HG02840 (cell line): Measurements from ENCODE around the gene THRB.

Experiments used
- ATAC-seq: cut with Tn5 transposase; IDR thresholded peaks from one replicate; pipeline ENCODE4 v1.9.1; 2021; ENCODE audit warnings: mild to moderate bottlenecking, moderate library complexity, moderate number of reproducible peaks; ENCODE audit not compliant: unreplicated experiment, low FRiP score

Gene THRB

DNA sequence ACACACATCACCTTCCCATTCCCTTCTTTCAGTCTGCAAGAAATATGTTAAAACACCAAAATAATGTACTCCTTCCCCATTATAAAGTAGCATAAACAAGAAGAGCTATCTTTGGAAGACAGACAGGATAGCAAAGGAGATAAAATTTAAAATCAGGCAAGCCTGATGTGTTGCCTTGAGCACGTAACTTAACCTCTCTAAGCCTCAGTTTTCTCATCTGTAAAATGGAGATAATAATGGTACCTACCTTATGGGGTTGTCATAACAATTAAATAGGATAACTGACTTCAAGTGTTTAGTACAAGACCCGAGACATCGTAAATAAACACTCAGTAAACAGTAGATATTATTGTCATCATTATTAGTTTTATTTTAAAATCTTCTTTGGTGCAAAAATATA, 407.2 kb downstream of the THRB start:
- ATAC-seq, result no peak

DNA sequence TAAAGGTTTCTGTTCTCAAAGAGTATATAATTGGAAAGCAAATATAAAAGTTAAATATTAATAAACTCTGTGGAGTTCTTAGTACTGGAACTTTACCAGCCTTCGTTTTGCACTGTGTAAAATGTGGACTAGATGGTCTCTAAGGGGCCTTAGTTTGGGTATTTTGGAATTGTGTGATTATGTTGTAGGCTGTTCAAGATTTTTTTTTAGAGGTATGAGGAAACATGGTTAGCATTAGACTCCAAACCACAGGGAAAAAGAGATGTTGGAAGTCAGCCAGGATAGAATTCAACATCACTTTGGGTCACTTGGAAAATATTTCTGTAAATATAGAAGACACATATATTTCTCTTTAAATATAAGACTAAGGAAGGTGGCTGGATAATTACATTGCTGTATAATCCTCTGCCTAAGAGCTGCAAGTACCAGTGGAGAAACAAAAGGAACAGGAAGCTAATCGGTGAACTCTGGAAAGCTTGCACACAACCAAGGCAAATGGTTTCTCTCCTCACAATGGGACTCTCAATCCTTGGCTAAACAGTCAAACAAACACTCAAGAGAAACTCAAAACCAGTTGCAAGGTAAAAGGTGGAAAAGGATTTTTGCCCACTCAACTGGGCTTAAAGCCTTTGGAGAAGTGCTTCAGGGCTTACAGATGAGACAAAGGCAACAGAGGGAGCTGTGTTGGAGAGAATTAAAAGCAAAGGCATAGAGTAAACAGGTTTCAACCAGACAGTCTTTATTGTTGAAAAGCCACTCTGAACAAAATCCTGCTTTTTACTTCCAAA, 407.8 kb downstream of the THRB start:
- no peak for ATAC-seq

- no peak for ATAC-seq
Observed at GRCh38 chr3:24086206-24086605, 408.4 kb downstream of the THRB start.

DNA sequence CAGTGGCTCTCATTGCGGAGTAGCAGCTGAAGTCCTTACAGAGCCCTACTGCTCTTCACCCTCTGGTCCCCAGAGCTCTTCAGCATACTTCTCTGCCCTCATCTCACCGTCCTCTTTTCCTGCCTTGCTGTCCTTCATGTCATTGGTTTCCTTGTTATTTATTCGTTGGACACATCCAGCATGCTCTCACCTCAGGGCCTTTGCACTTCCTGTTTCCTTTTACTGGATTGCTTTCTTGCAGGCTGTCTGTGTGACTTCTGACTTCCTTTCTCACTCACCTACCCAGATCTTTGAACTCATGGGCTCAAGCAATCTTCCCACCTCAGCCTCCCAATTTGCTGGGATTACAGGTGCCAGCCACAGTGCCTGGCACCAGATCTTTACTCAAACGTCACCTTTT, 422.5 kb downstream of the THRB start:
- no peak for ATAC-seq

- no peak for ATAC-seq
Observed at GRCh38 chr3:24069045-24069444, 425.6 kb downstream of the THRB start.

DNA sequence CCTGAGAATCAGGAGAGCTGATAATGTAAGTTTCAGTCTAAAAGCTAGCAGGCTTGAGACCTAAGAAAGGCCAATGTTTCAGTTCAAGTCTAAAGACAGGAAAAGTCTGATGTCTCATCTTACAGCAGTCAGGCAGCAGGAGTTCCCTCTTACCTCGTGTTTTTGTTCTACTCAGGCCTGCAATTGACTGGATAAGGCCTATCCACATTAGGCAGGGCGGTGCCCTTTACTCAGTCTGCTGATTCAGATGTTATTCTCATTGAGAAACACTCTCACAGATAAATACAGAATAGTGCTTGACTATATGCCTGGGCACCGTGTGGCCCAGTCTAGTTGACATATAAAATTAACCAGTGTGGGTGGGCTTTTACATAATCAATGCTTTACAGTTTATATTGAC, 427.2 kb downstream of the THRB start:
- no peak for ATAC-seq
